Omental fat pad (tissue), 4 donors: ENCODE results near the gene TRIM67. TPM values are rescaled to one million over a fixed set of nuclear protein-coding genes. Genes with fewer than 3 reads are reported as not detected.

Source experiments
- ATAC-seq: fragments of 150-250 bp; one replicate; pipeline ENCODE4 v1.9.1; 2016; ENCODE audit warnings: mild to moderate bottlenecking, moderate library complexity; ENCODE audit not compliant: low FRiP score
- DNase-seq: peaks from one replicate; pipeline ENCODE4 v3.0.0-alpha.2; 2019; ENCODE audit warnings: low spot score
- CTCF ChIP-seq, 3 donors: fragments of 450-650 bp; IDR thresholded peaks; one replicate each; pipeline ENCODE4 v1.5.1; 2016 to 2017; ENCODE audit warnings: antibody characterized with exemption in 3 of 3, mild to moderate bottlenecking in 3 of 3, moderate library complexity in 2 of 3
- total RNA-seq, 4 donors: library from RNA; depleted of rRNA; stranded (reverse); fragments of >200 nt; gene quantifications; one replicate each; pipeline ENCODE4 v1.1.0, GENCODE V29; 2016

The TRIM67 gene
- total RNA-seq: under 1 TPM in 2 of 4 donors, not detected in 2; 0.06 to 0.32 TPM

- ATAC-seq: peak; percentile 15
- no peak for DNase-seq
- no peak for TF ChIP-seq CTCF (IDR thresholded peaks at IDR 0.05)
Observed at GRCh38 chr1:231161667-231162296, at the start of gene TRIM67. TSS of gene TRIM67 (plus strand) at chr1:231162058. CDS start at chr1:231162970, 912 bp downstream.

GRCh38 chr1:231116738-231117137, 45.1 kb upstream of the TRIM67 start:
- no peak for DNase-seq
- no peak for TF ChIP-seq CTCF (IDR thresholded peaks at IDR 0.05)

GRCh38 chr1:231118704-231119453, 43.0 kb upstream of the TRIM67 start:
- no peak for TF ChIP-seq CTCF (IDR thresholded peaks at IDR 0.05)
- ATAC-seq (no peak), DNase-seq (no peak)

More at GRCh38 chr1:231116738-231117137, 45.1 kb upstream of the TRIM67 start:
- ATAC-seq: no peak

GRCh38 chr1:231121533-231121932, 40.3 kb upstream of the TRIM67 start:
- no peak for DNase-seq
- no peak for TF ChIP-seq CTCF (IDR thresholded peaks at IDR 0.05)
- ATAC-seq: no peak

GRCh38 chr1:231122143-231122542, 39.7 kb upstream of the TRIM67 start:
- DNase-seq (no peak), ATAC-seq (no peak)
- TF ChIP-seq CTCF (IDR thresholded peaks at IDR 0.05): no peak

GRCh38 chr1:231124746-231125145, 37.1 kb upstream of the TRIM67 start:
- DNase-seq (no peak), ATAC-seq (no peak)
- no peak for TF ChIP-seq CTCF (IDR thresholded peaks at IDR 0.05)
